ENCODE results near the gene TTLL4. TPM values are rescaled to one million over a fixed set of nuclear protein-coding genes. Genes with fewer than 3 reads are reported as not detected.

Gene TTLL4
- polyA plus RNA-seq, 4 donors, result 18.9 to 42.3 (median 34.7) TPM

DNA sequence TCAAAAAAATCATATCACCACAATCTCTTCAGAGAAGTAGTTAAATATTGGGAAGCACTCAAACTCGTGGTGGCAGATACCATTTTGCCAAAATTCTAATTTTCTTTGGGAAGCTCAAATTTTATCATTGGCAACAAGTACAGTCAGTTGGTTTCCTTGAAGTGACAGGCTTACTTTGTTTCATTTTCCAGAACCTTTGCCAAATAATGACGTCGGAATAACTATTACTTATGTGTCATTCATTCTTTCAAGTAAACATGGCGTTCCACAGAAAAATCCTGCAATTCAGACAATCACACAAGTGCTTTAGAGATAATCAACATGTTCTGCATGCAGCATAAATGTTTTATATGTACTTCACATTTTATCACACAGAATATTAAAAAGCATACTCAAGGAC, 5.4 kb downstream of the TTLL4 start:
- DNase-seq (ENCODE audit: low read depth in 4 of 4, low spot score in 3 of 4), result no peak

DNA sequence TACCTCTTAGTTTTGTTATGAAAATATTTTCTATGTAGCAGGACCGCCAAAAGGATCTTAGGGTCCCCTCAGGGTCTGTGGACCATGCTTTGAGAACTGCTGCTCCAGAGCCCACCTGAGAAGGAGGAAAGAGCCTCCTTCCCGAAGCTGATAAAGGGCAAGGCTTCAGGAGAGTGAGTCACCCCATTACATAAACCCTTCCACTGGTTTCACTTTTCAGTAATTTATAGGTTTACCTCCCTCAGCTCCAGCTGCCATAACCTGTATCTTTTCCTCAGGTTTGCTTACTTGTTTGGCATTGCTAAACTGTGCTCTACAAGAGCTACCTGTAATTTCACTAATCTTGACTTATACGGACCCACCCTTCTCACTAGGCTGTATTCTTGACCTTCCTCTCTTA, 6.6 kb downstream of the TTLL4 start:
- peak in 1 of 4 donors; percentile 1 for DNase-seq (ENCODE audit: low read depth in 4 of 4, low spot score in 3 of 4)

- no peak for DNase-seq (ENCODE audit: low read depth in 4 of 4, low spot score in 3 of 4)
Measured at GRCh38 chr2:218718058-218718457, 7.4 kb downstream of the TTLL4 start.

GRCh38 chr2:218719457-218719856, 8.8 kb downstream of the TTLL4 start:
- DNase-seq (ENCODE audit: low read depth in 4 of 4, low spot score in 3 of 4), result no peak

DNA sequence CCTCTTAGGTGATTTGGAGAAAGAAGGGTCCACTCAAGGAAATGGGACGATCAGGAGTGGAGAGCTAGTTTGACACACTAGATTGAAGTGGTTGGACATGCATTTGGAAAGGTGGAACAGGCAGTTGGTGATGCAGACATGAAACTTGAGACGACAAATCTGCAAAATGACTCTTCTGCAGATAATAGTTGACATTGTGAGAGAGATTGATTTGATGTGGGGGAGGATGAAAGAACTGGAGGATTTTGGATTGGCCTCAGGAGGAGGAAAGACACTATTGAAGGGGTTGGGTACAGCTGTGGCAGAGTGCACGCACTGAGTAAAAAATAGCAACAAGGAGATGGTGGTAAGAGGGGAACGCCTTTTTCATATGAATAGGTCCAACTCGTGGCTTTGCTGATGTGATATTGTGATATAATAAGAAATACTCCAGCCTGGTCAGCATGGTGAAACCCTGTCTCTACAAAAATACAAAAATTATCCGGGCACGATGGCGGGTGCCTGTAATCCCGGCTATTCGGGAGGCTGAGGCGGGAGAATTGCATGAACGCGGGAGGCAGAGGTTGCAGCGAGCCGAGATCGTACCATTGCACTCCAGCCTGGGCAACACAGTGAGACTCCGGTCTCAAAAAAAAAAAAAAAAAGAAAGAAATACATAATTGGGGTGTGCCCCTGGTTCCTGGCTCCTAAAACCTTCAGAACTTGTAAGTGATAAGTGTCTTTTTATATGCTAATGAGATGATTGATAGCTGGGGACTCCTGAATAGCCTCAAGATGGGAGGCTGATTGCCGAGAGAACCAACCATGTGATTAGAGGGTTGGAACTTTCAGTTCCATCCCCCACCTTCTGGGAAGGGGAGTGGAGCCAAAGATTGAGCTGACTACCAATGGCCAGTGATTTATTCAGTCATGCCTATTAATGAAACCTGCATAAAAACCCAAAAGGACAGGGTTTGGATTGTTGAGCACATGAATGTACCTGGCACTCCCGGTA, 9.7 kb downstream of the TTLL4 start:
- DNase-seq (ENCODE audit: low read depth in 4 of 4, low spot score in 3 of 4), result no peak

DNA sequence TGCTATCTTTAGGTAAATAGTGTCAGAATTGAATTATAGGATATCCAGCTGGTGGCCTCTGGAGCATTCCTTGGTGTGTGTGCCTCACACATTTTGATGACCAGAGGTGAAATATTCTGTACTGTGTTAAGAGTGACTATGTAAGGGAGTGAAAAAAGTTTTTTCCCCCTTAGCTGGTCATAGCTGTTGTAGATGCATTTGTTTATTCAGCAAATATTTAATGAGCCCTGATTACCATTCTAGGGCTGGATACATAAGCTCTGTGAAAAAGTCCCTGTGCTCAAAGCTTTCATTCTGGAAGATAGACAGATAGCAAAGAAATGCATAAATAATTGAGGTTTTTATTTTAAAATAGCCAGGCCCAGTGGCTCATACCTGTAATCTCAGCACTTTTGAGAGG, 10.9 kb downstream of the TTLL4 start:
- DNase-seq (ENCODE audit: low read depth in 4 of 4, low spot score in 3 of 4), result no peak

GRCh38 chr2:218721934-218722333, 11.3 kb downstream of the TTLL4 start:
- DNase-seq (ENCODE audit: low read depth in 4 of 4, low spot score in 3 of 4), result no peak

GRCh38 chr2:218722419-218722818, 11.8 kb downstream of the TTLL4 start:
- DNase-seq (ENCODE audit: low read depth in 4 of 4, low spot score in 3 of 4), result no peak

DNA sequence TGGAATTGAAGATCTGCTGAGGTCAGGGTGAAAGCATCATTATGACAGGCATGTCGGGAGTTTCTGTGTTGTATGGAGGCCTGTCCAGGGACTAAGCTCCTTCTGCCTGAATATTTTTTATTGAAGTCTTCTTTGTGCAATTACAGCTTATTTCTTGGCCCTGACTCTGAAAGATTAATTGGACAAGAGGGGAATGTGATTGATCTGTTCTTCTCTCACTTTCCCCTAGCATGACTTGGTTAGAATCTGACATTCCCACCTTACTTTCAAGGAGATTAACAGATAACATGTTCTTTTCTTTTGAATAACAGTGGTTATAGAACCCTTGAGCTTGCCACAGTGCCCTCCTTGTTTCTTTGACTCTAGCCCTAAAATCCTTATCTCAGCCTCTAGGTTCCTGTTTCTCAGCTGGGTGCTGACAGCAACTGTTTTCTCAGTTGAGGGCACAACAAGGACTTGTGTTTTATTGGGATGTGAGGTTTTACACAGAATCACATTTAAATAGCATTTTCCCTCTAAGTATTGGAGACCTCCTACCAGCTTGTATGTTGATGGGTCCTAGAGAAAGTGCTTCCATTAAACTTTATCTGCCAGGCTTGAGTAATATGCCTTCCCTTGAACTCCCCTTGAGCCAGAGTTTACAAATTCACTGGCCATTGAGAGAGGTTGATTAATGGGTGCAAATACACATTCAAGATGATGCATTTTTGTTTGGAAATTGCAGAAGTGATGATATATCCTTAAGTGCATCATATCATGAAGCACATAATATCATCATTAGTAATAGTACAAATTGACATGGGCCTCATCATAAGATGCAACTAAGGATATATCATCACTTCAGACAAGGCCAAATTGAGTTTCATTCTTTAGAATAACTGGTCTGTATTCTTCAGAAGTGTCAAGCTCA, 12.5 kb downstream of the TTLL4 start:
- no peak for DNase-seq (ENCODE audit: low read depth in 4 of 4, low spot score in 3 of 4)

DNA sequence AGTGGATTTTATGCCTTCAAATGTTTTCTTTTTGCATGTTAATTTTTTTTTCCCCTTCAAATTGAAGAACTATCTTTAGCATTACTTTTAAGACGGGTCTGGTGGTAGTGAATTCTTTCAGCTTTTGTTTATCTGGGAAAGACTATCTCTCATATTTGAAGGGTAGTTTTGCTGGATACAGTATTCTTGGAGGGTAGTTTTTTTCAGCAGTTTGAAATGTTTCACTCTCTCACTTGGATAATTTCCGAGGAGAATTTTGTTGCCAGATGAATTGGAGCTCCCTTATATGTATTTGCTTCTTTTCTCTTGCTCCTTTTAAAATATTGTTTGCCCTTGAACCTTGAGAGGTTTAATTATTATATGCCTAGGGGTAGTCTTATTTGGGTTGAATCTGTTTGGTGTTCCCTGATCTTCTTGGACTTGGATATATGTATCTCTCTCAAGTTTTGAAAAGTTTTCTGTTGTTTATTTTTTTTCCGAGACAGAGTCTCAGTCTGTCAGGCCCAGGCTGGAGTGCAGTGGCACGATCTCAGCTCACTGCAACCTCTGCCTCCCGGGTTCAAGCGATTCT, 15.5 kb downstream of the TTLL4 start:
- no peak for DNase-seq (ENCODE audit: low read depth in 4 of 4, low spot score in 3 of 4)

DNA sequence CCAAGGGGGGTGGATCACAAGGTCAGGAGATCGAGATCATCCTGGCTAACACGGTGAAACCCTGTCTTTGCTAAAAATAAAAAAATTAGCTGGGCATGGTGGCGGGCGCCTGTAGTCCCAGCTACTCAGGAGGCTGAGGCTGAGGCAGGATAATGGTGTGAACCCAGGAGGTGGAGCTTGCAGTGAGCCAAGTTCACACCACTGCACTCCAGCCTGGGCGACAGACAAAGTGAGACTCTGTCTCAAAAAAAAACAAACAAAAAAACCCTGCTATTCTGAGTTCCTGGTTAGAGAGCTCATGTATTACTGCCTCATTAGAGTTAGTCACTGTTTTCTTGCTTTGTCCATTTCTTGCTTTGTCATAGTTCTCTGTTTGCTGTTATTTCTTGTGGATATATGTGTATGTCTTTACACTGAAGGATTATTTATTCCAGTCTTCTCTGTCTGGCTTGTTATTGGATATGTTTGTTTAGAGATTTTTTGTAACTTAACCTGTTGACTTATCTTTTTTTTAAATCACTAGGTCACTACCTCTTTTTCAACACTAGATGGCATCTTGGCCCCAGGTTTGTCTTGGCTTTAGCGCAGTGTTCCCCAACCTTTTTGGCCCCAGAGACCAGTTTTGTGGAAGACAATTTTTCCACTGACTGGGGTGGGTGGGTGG, 17.0 kb downstream of the TTLL4 start:
- no peak for DNase-seq (ENCODE audit: low read depth in 4 of 4, low spot score in 3 of 4)

DNA sequence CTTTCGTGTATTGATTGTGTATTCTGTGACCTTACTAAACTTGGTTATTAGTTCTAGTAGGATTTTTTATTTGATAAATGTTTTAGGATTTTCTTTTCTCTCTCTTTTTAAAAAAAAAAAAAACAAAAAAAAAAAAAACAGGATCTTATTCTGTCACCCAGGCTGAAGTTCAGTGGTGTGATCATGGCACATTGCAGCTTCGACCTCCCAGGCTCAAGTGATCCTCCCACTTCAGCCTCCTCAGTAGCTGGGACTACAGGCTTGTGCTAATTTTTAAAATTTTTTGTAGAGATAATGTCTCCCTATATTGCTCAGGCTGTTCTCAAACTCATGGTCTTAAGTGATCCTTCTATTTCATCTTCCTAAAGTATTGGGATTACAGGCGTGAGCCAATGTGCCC, 19.0 kb downstream of the TTLL4 start:
- no peak for DNase-seq (ENCODE audit: low read depth in 4 of 4, low spot score in 3 of 4)

GRCh38 chr2:218732052-218732760, 21.6 kb downstream of the TTLL4 start:
- DNase-seq (ENCODE audit: low read depth in 4 of 4, low spot score in 3 of 4), result no peak

DNA sequence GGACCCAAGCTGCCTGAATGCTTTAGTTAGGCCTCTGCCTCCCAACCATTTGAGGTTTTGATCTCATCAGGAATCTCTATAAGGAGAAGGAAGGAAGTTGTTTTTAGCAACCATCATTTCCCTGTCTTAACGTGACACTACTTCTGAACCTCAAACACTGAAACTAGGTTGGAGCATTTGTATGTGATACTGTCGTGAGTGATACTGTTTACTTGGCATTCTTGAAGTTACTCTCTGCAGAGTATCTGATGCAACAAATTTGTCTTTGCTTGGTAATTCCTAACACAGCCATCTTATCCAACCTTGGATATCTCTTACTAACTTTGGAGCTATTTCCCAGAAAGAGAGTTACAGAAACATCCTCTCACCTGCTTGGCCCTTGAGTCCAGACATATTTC, 22.1 kb downstream of the TTLL4 start:
- DNase-seq (ENCODE audit: low read depth in 4 of 4, low spot score in 3 of 4), result no peak

DNA sequence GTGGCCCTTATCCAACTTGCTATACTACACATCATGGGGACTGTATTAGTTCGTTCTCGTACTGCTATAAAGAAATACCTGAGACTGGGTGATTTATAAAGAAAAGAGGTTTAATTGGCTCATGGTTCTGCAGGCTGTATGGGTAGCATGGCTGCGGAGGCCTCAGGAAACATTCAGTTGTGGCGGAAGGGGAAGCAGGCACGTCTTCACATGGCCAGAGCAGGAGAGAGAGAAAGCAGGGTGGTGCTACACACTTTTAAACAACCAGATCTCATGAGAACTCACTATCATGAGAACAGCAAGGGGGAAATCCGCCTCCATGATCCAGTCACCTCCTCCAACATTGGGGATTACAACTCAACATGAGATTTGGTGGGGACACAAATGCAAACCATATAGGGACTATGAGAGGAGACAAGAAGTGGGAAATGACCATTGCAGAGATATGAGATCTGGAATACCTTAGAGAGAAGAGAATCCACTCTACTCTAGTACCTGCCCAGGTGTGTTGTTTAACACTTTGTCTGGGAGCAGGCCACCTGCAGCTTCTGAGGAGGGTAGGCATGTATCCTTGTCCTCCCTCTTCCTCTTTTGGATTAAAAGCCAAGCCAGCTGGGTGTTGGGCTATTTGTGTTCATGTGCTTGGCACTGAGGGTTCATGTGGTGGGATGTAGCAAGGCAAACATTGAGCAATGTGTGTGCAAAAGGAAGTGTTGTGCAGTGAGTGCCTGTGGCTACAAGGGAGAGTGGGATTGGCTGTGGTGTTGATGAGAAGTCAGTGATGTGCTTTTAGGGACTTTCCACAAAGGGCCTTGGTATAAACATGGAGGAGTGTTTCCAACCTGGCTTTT, 22.8 kb downstream of the TTLL4 start:
- DNase-seq (ENCODE audit: low read depth in 4 of 4, low spot score in 3 of 4), result no peak

DNA sequence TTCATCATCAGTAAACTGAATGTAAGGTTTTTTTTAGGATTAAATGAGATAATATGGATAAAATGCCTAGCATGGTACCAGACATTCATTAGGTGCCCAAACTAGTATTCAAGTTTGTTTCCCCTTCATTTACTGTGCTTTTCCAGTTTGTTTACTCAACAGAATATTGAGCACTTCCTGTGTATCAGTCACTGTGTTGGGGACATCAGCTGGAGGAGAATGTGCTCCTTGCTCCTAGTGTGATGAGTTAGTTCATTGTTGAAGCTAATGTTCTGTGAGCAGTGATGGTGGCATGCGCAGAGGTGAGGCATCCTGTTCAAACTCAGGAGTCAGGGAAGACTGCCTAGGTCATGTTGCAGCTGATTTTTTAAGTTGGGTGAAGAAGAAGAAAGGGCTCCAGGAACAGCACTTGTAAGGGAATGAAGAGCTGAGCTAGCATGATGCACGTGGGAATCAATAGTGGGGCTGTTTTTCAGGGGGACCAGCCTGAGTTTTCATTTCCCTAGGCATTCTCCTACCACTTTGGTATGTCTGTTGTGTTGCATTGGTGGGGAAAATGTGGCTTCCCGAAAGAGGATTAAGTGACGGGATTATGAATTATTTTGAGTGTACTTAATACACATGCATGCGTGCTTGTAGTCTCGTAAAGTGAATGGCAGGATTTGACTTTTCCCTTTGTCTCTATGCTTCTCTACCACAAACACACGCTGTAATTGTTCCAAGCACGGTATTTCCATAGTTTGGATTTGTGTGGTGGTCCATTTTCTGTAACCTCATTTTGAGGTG, 23.7 kb downstream of the TTLL4 start:
- no peak for DNase-seq (ENCODE audit: low read depth in 4 of 4, low spot score in 3 of 4)

- no peak for DNase-seq (ENCODE audit: low read depth in 4 of 4, low spot score in 3 of 4)
Measured at GRCh38 chr2:218736531-218736930, 25.9 kb downstream of the TTLL4 start.

- DNase-seq (ENCODE audit: low read depth in 4 of 4, low spot score in 3 of 4), result no peak
Measured at GRCh38 chr2:218743068-218743467, 32.4 kb downstream of the TTLL4 start.
